GM10248 (cell line): ENCODE data around the gene PITX1.

ENCODE experiments used
- CTCF ChIA-PET: fragments of 300-600 bp; sonication (Branson Sonifier 250); formaldehyde crosslinking; extraction: SDS; loops from one replicate; lab custom pipeline; 2021; ENCODE audit warnings: antibody characterized with exemption; lab: Yijun Ruan, JAX
- POLR2A ChIA-PET: fragments of 350-650 bp; sonication (Branson Sonifier 250); formaldehyde crosslinking; extraction: SDS; loops from one replicate; lab custom pipeline; 2020; ENCODE audit warnings: antibody characterized with exemption; lab: Yijun Ruan, JAX
- DNase-seq: peaks from one replicate; pipeline ENCODE4 v3.0.0; 2012; ENCODE audit errors: extremely low spot score
- TF ChIP-seq, protein P1 (sequence below): IDR thresholded peaks from 2 replicates; pipeline ENCODE4 v1.5.1; 2012; ENCODE audit warnings: mild to moderate bottlenecking, low read depth; ENCODE audit errors: extremely low read depth, missing control alignments, control extremely low read depth

The PITX1 gene

DNA sequence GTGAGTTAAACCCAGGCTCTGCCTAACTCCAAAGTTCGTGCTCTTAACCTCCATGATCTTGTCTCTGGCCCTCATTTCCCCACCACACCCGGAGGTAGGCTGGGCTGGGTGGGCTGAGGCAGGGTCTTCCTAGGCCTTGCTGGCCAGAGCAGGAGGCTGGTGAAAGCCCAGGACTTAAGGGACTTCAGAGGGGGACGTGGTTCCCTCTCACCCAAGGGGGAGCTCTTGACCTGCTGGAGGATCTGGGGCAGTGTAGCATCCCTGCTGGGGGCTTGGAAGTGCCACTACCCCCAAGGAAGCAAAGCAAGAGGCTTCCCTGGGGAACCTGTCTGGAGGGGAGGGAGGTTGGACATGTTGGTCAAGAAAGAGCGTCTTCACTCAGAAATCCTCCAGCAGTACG, 14.7 kb downstream of the PITX1 start:
- DNase-seq: no peak
- TF ChIP-seq, protein P1, sequence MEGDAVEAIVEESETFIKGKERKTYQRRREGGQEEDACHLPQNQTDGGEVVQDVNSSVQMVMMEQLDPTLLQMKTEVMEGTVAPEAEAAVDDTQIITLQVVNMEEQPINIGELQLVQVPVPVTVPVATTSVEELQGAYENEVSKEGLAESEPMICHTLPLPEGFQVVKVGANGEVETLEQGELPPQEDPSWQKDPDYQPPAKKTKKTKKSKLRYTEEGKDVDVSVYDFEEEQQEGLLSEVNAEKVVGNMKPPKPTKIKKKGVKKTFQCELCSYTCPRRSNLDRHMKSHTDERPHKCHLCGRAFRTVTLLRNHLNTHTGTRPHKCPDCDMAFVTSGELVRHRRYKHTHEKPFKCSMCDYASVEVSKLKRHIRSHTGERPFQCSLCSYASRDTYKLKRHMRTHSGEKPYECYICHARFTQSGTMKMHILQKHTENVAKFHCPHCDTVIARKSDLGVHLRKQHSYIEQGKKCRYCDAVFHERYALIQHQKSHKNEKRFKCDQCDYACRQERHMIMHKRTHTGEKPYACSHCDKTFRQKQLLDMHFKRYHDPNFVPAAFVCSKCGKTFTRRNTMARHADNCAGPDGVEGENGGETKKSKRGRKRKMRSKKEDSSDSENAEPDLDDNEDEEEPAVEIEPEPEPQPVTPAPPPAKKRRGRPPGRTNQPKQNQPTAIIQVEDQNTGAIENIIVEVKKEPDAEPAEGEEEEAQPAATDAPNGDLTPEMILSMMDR: peak; percentile 32
- CTCF ChIA-PET: interaction anchor here (1.0 to 1.1 kb wide), 2 partner anchors 9 to 168 kb away, joined by 3 read pairs; no protein-coding TSS in a partner anchor
- POLR2A ChIA-PET: no interaction called here

DNA sequence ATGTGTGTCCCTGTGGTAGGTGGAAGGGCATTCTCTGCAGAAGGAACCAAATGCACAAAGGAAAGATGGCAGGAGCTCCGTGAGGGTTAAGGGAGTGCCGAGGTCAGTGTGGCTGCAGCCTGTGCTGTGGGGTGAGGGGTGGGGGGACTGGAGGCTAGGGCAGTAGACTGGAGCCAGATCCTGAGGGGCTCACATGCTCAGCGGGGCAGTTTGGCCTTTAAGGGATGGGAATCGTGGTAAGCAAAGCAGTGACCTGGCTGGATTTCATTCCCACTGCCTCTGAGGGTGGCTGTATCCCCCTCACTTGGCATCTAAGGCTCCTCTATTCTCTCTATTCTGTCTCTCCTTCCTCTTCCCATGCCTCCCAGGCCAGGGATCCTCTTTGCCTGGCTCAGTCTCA, 15.6 kb downstream of the PITX1 start:
- POLR2A ChIA-PET: no interaction called here
- CTCF ChIA-PET: interaction anchor here (1.0 kb wide), 1 partner anchor 8 kb away, joined by 3 read pairs; no protein-coding TSS in a partner anchor
- DNase-seq: no peak

DNA sequence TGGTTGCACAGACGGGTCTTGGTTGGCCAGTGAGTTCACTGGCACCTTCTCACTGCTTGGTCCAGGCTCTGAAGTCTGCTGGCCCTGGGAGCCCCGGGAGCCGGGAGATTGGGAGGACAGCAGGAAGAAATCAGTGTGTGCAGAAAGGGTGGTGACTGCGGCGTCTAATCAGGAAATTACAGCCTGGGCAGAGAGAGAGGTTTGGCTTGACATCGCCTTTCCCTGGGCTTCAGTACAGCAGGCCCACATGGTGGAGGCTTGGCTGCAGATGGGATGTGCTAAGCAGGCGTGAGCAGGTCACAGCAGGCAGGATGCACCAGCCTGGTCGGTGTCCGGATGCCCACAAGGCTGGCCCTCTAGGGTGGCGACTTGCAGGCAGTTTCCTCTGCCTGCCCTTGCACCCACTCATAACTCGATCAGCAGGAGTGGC, 17.2 kb downstream of the PITX1 start:
- POLR2A ChIA-PET: no interaction called here
- CTCF ChIA-PET: no interaction called here
- no peak for DNase-seq
- TF ChIP-seq, protein P1: no peak

More for the DNA sequence above, 15.6 kb downstream of the PITX1 start:
- TF ChIP-seq, protein P1: no peak

DNA sequence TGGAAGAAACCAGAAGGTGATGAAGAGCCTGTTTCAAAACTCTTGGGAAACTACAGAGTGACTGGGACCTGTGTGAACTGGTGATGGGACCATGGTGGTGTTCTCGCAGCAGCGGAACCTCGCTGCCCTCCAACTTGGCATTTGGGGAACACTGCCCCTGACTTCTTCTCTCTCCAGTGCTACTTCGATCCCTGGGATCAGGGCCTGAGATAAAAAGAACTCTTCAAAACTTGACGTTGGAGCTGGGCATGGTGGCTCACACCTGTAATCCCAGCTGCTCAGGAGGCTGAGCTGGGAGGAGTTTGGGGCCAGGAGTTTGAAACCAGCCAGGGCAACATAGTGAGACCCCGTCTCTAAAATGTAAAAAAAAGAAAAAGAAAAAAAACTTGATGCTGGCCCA, 18.1 kb downstream of the PITX1 start:
- DNase-seq: no peak
- TF ChIP-seq, protein P1: no peak
- CTCF ChIA-PET: no interaction called here
- POLR2A ChIA-PET: no interaction called here

DNA sequence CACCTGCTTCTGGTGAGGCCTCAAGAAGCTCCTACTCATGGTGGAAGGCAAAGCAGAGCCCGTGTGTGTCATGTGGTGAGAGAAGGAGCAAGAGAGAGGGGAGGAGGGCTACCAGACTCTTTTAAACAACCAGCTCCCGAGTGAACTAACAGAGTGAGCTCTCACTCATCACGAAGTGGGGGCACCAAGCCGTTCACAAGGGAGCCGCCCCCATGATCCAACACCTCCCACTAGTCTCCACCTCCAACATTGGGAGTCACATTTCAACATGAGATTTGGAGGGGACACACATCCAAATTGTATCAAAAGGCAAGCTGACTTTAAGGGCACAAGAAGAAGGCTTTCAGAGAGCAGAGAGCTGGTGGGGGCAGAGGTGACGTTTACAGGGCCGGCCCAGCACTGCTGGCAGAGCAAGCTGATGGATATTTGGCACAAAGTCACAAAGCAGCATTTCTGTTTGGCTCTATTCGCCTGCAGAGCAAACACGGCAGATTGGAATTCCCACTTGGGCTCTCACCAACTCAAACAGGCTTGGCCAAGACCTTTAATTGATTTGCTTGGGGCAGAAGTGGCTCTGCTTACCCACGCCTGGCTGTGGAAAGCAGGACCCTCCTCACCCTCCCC, 20.0 kb downstream of the PITX1 start:
- CTCF ChIA-PET: no interaction called here
- POLR2A ChIA-PET: no interaction called here
- TF ChIP-seq, protein P1: no peak
- DNase-seq: no peak

DNA sequence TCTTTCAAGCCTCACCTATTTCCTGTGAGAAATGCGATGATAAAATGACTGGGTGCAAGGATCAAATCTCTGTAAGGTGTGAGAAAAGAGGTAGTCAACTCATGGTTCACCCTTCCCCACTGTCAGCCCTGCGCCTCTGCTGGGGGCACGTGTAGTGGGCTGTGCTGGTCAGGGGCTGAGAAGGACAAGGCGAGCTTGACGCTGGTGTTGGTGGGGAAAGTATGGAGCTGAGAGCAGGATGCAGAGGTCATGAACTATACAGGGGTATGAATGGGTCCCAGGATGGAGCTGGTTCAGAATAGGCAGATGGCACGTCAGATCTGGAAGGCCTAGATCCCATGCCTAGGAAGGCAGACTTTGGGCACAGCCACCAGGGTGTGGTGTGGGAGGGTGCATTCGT, 20.6 kb downstream of the PITX1 start:
- ChIA-PET CTCF (no interaction called here), POLR2A (no interaction called here)
- TF ChIP-seq, protein P1: no peak
- no peak for DNase-seq
